ENCODE data around the gene MUSK.
"Not testable (repeated sequence)": the region's sequence is repeated elsewhere in the genome, so short reads cannot be mapped to it uniquely, and the experiment has no call there.

MUSK gene

DNA sequence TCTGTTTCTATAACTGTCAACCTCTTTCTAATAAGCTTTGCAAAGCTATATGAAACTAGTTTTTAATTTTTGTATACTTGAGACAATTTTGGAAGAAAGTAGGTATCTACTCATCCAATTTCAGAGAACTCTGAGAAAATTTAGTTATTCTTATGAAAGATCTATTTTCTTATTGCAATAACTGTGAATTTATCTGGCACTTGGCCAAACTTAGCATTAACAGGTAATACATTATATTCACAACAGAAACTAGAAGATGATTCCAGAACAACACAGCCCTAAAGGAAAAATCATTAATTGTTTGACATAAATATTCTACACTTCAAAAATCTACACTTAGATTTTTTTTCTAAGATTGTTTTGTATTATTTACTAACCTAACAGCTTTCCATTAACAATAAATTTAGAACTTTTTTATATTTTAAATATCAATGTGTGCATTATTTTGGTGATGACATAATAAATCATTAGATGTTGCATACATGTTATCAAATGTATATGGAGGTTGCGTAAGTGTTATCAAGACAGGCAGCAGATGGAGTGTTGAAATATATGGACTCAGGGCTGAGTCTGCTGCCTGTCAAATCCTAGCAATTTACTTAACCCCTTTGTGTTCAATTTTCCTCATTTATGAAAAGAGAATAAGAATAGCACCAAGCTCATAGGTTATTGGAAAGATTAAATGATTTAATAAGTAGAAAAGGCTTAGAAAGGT lies 141.8 kb downstream of the MUSK start:
- DNase-seq (ENCODE audit: low spot score), result no peak

DNA sequence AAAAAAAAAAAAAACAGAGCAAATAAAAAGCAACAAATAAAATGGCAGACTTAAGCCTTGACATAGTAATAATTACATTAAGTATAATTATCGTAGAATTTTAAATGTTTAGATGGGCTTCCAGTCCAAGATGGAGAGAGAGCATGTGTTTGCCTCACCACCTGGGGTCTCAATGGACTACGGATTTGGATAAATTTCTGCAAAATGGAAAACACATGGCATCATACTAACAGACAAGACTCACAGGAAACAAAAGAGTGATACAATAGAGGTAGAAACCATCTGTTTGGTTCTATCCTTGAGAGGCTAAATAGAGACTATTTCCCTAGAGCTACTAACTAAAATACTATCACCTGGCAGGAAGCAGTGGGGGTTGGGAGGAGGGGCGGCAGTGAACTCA lies 144.3 kb downstream of the MUSK start:
- DNase-seq (ENCODE audit: low spot score), result no peak

DNA sequence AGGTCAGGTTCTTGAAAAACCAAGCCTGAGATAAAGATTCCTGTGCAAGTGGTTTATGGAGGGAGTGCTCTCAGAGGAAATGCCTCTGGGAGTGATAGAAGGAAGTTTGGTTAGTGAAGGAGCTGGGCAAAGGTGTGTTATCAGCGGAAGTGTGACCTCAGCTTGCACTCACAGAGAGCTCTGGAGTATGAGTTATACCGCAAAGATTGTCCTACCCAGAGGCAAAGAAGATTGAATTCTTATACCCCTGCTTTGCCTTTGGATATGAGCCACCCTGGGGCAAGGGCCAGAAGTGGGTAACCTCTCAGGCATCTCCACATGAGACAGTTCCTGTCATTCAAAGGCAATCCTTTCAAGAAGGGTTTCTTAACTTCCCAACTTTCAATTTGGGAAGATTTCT lies 145.6 kb downstream of the MUSK start:
- no peak for DNase-seq (ENCODE audit: low spot score)

DNA sequence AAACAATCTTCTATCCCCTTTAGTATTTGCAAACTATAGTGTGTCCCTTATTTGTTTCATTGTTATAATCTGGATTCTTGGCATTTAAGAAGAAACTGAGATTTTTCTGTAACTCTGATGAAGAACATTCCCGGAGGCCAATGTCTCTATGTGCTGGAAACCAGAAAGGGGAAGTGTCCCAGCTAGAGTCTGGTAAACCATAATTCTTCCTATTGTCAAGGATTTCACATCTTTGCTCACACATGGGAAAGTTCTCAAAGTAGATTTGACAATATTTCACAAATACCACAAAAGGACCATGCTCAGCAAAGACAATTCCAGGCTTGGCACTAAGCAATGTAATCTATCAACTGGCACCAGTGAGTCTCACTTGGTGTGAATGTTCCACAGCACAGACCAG lies 146.8 kb downstream of the MUSK start:
- no peak for DNase-seq (ENCODE audit: low spot score)

DNA sequence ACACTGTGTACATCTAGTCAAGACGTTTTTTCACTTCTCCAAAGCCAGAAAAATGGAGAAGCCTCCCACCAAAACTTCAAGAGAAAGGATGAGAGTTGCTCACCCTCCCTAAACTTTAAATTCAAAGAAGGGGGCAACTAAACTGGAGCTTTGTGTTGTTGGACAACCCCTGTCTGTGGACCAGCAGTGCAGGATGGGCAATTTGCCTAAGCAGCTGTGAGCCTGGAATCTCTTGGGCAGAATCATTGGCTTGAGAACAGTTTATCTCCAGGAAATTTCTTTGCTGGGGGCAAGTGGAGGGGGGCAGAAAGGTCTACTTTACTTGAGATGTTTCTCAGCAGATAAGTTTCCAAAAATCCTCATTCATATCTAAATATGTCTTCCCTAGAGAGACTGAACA lies 151.8 kb downstream of the MUSK start:
- peak; percentile 24 for DNase-seq (ENCODE audit: low spot score)

DNA sequence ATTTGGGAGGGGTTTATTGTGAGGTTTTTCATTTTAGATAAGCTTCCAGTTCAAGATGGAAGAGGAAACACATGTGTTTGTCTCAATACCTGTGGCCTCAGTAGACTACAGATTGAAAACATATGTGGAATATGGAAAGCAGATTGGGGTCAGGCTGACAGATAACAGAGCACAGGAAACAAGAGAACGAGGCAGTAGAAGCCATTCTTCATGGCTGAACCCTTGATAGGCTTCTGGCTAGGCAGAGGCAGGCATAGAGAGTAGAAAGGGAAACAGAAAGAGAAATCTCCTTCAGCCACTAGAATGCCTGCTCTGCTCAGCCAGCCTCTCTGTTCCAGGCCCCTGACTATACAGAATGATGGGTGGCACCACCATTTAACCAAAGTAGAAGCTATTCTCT lies 152.5 kb downstream of the MUSK start:
- no peak for DNase-seq (ENCODE audit: low spot score)

DNA sequence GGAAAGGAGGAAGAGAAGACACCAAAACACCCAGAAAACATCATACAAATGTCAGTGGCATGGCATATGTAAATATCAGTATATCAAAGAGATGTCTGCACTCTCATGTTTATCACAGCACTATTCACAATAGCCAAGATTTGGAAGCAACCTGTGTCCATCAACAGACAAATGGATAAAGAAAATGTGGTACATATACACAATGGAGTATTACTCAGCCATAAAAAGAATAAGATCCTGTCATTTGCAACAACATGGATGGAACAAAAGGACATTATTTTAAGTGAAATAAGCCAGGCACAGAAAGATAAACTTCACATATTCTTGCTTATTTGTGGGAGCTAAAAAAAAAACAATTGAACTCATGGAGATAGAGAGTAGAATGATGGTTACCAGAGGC lies 156.5 kb downstream of the MUSK start:
- DNase-seq (ENCODE audit: low spot score), result not testable (repeated sequence)

DNA sequence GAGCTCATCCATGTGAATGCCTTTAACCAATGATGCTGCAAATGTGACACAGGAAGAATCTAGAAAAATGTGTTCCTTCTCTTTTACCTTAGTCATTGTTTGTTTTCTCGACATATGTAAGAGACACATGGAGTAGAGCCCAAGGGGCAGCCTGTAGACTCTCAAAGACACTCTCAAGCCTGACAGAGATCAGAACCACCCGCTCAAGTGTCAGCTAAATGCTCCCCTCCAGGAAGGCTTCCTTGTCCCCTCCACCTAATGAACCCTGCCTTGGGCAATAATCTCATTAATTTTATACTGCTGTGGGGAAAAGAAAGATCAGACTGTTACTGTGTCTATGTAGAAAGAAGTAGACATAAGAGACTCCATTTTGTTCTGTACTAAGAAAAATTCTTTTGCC lies 157.4 kb downstream of the MUSK start:
- no peak for DNase-seq (ENCODE audit: low spot score)

DNA sequence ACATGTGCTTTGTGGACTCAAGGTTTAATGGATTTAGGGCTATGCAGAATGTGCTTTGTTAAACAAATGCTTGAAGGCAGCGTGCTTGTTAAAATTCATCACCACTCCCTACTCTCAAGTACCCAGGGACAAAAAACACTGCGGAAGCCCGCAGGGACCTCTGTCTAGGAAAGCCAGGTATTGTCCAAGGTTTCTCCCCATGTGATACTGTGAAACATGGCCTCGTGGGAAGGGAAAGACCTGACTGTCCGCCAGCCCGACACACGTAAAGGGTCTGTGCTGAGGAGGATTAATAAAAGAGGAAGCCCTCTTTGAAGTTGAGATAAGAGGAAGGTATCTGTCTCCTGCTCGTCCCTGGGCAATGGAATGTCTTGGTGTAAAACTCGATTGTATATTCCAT lies 157.8 kb downstream of the MUSK start:
- not testable (repeated sequence) for DNase-seq (ENCODE audit: low spot score)

DNA sequence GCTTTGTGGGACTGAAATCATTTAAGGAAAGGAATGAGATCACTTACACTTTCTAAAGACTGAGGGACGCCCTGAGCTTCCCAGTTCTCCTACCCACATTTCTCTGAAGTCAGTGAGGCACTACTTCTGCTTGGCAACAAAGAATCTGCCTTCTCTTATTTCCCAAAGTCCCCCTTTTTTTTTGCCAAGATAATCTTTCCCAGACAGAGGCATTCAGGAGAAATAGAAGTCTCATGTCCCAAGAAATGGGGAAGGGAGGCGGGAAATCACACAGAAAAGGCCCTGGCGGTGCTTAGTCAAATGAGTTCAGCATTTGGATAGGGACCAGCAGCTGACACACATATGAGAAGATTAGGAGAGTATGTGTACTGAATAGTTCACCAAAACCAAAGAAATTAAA lies 159.7 kb downstream of the MUSK start:
- DNase-seq (ENCODE audit: low spot score), result peak; percentile 61

DNA sequence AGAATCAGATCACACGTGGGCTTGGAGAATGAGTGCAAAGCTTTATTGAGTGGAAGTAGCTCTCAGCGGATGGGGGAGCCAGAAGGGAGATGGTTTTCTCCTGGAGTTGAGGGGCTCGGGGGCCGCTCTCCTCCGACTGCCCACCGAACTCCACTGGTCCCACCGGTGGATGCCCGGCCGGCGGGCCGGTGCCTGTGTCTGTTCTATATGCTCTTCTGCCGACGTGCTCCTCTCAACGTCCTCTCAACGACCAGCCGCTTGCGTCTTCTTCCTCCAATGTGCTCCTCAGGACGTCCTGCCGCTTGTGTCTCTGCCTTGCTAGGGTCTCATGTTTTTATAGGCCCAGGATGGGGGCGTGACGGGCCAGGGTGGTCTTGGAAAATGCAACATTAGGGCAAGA lies 161.9 kb downstream of the MUSK start:
- DNase-seq (ENCODE audit: low spot score), result no peak

DNA sequence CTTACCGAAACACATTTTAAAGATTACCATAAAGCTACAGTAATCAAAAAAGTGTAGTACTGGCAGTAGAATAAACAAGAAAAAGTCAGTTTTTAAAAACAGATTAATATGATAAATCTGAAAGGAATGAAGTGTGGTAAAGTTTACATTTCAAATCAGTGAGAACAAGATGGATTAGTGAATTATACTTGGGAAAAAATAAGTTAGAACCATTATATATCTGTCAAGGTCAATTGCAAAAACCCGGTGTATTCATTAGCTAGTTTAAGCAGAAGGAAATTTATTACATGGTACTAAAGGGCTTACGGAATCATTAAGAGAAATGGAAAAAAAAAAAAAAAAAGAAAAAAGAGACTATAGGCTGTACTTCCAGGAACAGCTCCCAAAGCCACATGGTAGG lies 164.3 kb downstream of the MUSK start:
- no peak for DNase-seq (ENCODE audit: low spot score)

DNA sequence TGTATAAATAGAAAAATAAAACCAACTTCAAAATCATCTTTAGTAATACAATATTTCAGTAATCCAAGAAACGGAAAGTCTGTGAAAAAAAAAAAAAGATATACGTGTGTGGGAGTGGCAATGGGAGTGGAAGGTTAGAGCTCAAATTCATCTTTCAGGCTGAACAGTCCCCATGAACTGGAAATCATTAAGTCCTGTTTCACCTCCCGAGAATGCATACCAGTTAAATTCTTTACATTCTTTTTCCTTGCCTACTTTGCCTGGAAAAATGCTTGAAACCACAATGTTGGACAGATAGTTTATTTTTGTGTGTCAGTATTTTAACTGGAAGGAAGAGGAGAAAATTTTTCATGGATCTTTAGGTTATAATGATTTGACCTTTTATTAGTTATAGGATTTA lies 166.8 kb downstream of the MUSK start:
- no peak for DNase-seq (ENCODE audit: low spot score)

DNA sequence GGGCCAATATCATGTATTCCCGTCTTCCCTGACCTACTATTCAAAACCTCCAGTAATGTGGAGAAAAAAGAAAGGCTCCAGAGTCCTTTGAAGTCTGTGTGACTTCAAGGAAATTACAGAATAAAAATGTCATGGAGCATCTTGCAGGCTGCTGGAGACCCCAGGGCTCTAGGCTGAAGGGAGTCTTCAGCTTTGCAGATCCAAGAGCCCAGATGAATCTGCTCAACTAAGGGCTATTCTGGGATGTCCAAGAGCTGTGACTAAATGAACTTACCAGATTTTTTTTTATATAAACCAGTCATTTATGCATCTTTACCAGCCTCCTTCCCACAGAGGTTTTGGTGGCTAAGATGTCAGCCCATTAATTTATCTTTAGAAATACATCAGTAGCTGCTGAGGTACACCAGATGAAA lies 167.3 kb downstream of the MUSK start:
- no peak for DNase-seq (ENCODE audit: low spot score)

DNA sequence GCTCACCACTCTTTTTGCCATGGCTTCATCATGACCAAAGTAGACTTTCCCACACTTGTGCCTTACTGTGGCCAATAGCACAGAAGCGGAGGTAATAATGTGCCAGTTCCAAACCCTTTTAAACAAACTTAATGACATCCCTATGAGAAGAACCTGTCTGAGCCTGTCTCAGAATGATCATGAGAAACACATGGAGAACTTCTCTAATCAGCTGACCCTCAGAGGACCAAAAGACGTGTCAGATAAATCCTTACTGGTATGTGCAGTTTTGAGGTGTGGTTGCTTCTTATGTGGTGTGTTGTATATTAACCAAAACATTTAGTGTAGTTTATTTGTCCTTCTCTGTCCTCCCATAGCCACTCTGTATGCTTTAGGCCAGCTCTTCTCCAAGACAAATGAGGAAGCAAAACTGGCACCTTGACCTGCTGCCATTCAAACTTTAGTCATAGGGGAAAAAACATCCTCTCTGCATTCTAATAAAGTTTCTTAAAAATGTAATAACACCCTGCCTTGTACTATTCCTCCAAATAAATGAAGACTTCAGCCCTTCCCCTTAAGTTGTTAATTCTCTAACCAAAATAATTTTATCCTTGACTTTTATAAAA lies 168.9 kb downstream of the MUSK start:
- DNase-seq (ENCODE audit: low spot score), result no peak

DNA sequence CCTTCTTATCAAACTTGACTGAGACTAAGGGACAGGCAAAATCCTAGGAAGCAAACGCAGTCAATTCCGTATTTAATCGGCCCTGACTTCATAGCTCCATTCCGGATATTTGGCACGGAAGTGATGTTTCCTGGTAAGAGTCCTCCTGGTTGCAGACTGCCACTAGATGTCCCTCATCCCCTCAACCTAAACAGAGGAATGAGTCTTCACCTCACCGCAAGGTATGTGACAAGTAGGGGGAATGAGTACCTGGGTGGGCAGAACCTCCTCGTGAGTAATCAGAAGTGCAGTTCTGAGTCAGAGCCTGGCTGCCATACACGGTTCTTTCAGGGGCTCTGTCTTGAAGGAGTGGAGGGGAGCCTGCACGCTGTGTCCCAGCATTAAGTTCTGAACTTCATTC lies 173.6 kb downstream of the MUSK start:
- DNase-seq (ENCODE audit: low spot score), result no peak

DNA sequence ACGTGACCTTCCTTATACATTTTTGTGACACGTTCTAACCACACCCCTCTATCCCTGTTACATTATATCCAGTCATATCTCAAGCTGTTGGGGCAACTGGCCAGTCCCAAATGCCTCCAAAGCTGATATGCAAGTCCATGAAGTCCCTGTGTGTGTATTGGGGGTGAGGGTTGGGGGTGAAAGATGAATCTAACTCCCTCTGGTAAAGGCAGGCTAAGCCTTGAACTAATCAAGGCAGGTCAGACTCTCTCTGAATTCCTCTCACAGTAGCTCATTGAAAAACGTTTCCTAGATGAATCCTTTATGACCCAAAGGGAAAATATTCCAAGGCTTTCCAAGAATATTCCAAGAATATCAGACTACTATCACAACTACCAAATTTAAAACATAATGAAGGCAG lies 174.4 kb downstream of the MUSK start:
- DNase-seq (ENCODE audit: low spot score), result no peak

DNA sequence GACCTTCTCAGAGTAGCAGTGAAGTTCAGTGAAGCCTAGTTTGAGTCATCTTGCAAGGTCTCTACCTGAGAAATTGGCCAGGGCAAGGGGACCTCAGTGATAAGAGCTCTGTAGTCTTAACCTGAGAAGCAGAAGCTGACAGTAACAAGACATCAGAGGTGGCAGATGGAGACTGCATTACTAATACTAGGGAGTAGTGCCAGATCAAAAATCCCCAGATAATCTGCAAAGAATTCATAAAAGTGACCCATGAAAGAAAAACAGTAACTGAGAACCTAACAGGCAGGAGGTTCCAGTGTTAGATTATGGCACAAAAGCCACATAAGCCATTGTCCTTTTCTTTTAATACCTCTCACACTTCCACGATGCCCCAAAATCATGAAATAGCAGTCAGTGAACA lies 175.5 kb downstream of the MUSK start:
- no peak for DNase-seq (ENCODE audit: low spot score)

DNA sequence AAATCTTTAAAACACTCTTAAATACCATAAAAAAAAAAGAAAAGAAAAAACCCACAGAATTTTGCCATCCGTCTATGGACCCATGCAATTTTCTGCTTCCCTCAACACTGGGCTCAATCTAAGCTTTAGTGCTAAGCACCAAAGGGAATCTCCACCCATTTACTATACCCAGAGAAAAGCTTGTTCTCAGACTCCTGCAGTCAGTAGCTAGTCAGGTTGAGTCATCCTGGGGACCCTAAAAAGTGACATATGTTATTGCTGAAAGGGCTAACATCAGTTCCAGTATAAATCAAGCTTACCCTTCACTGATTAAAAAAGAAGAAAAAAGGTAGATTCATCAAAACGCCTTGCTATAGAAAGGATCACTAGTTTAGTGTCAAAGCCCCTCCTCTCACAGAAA lies 177.6 kb downstream of the MUSK start:
- no peak for DNase-seq (ENCODE audit: low spot score)

DNA sequence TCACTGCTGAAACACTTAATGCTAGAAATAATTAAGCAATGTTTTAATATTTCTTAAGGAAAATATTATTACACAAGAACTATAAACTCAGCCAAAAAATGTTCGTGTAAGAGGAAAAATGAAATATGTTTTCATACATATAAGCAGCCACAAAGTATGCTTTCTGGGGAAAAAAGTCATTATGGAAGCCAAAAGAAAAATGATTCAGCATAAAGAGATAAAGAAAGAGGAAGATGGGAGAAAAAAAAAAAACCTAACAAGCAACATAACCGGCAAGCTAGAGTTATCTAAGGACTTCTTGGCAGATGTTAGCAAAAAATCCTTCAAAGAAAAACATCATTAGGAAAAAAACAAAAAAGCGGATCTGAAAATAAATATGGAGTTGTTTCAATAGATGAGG lies 179.1 kb downstream of the MUSK start:
- no peak for DNase-seq (ENCODE audit: low spot score)

DNA sequence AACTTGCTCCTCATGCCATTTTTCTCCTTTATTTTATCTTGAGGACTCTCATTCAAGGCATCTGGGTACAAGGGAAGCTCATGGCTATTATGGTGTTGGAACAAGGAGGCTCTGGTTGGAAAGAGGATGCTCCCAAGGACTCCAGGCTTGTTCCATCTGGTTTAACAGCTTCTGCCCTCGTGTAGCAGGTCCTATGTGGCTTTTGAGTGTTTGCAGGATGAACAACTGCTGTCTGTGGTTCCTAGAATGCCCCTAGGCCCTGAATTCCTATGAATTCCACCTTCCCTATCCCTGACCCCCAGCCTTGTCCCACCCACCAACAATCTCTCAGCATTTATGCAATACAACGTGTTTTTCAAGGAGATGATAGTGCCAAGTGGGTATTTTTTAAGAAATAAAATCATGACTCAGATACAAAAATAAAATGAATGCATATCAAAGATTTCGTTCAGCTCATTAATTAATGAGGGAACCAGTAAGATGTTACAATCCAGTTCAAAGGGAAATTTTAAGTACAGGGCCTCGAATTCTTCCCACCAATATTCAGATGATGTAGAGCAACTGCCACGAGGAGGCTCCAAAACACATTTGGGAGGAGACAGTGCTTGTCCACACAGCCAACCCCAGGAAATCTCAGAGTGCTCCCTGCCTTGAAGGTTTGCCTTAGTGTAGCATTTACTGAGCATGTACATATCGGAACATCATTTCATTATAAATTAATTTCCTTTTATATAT lies 182.0 kb downstream of the MUSK start:
- DNase-seq (ENCODE audit: low spot score), result no peak

Data from Ammon's horn (tissue), 1 donor.